ENCODE data around the gene C17orf78. TPM values are rescaled to one million over a fixed set of nuclear protein-coding genes. Genes with fewer than 3 reads are reported as not detected.

Gene C17orf78
- total and polyA plus RNA-seq, 2 of the 13 experiments (the other 11 are each of a cell fraction or from before 2014, with no cell fraction given): not detected

GRCh38 chr17:37358098-37358829 lies 17.5 kb upstream of the C17orf78 start (continued):
- TF ChIP-seq ZBED4 (CRISPR knock-in tag; IDR thresholded peaks at IDR 0.05; ENCODE audit: borderline replicate concordance): no peak
- TF ChIP-seq CERS6 (CRISPR knock-in tag; IDR thresholded peaks at IDR 0.05): no peak
- no peak for TF ChIP-seq CHCHD3 (CRISPR knock-in tag; IDR thresholded peaks at IDR 0.05)
- no peak for TF ChIP-seq ZNF232 (CRISPR knock-in tag; IDR thresholded peaks at IDR 0.05; ENCODE audit: borderline replicate concordance)
- no peak for TF ChIP-seq ZNF318 (CRISPR knock-in tag; IDR thresholded peaks at IDR 0.05)
- TF ChIP-seq MEIS2 (CRISPR knock-in tag; IDR thresholded peaks at IDR 0.05): no peak
- TF ChIP-seq NCOA2 (CRISPR knock-in tag; IDR thresholded peaks at IDR 0.05): no peak
- no peak for TF ChIP-seq NFE2L1 (CRISPR knock-in tag; IDR thresholded peaks at IDR 0.05; ENCODE audit: borderline replicate concordance)
- TF ChIP-seq ZFP62 (CRISPR knock-in tag; IDR thresholded peaks at IDR 0.05): no peak
- peak; percentile 56 for TF ChIP-seq ZNF614 (CRISPR knock-in tag; IDR thresholded peaks at IDR 0.05; ENCODE audit: borderline replicate concordance)
- no peak for TF ChIP-seq ZZZ3 (CRISPR knock-in tag; IDR thresholded peaks at IDR 0.05; ENCODE audit: borderline replicate concordance)
- peak; percentile 38; the same call in 1 of the 2 replicates for TF ChIP-seq ELF1 (CRISPR knock-in tag; IDR thresholded peaks at IDR 0.05)
- no peak for TF ChIP-seq SMC3 (IDR thresholded peaks at IDR 0.05; ENCODE audit: low read length)
- no peak for TF ChIP-seq TBL1XR1 (IDR thresholded peaks at IDR 0.05; ENCODE audit: borderline replicate concordance, low read length, partially characterized antibody)
- TF ChIP-seq ZNF772 (CRISPR knock-in tag; IDR thresholded peaks at IDR 0.05): no peak
- no peak for TF ChIP-seq STAG1 (CRISPR knock-in tag; IDR thresholded peaks at IDR 0.05)
